HK-2 (cell line): ENCODE data around the gene PPARA.

ENCODE experiments used
- DNase-seq: peaks from one replicate; pipeline ENCODE4 v3.0.0-alpha.2; 2018; ENCODE audit not compliant: unreplicated experiment

PPARA gene

GRCh38 chr22:46212195-46212594, 61.9 kb downstream of the PPARA start:
- DNase-seq: no peak

- no peak for DNase-seq
Observed at GRCh38 chr22:46213052-46213451, 62.7 kb downstream of the PPARA start.

- DNase-seq: no peak
Observed at GRCh38 chr22:46214149-46214548, 63.8 kb downstream of the PPARA start.

GRCh38 chr22:46214616-46215015, 64.3 kb downstream of the PPARA start:
- no peak for DNase-seq

- DNase-seq: no peak
Observed at GRCh38 chr22:46219636-46220035, 69.3 kb downstream of the PPARA start.

GRCh38 chr22:46220921-46221320, 70.6 kb downstream of the PPARA start:
- DNase-seq: no peak

GRCh38 chr22:46224044-46224897, 73.9 kb downstream of the PPARA start:
- no peak for DNase-seq

- DNase-seq: no peak
Observed at GRCh38 chr22:46224898-46225290, 74.6 kb downstream of the PPARA start.

- DNase-seq: no peak
Observed at GRCh38 chr22:46225631-46226030, 75.3 kb downstream of the PPARA start.

- no peak for DNase-seq
Observed at GRCh38 chr22:46226577-46226976, 76.3 kb downstream of the PPARA start.

GRCh38 chr22:46229701-46230100, 79.4 kb downstream of the PPARA start:
- DNase-seq: no peak

GRCh38 chr22:46230262-46230901, 80.1 kb downstream of the PPARA start:
- DNase-seq: no peak

GRCh38 chr22:46233231-46233630, 82.9 kb downstream of the PPARA start:
- DNase-seq: no peak

GRCh38 chr22:46234969-46235368, 84.6 kb downstream of the PPARA start:
- no peak for DNase-seq

GRCh38 chr22:46237453-46238124, 87.3 kb downstream of the PPARA start:
- DNase-seq: no peak

- DNase-seq: no peak
Observed at GRCh38 chr22:46238541-46238940, 88.2 kb downstream of the PPARA start.

- DNase-seq: no peak
Observed at GRCh38 chr22:46239261-46240048, 89.1 kb downstream of the PPARA start.

- no peak for DNase-seq
Observed at GRCh38 chr22:46240073-46240472, 89.7 kb downstream of the PPARA start.

- DNase-seq: no peak
Observed at GRCh38 chr22:46240506-46240905, 90.2 kb downstream of the PPARA start.

GRCh38 chr22:46240907-46241306, 90.6 kb downstream of the PPARA start:
- no peak for DNase-seq

GRCh38 chr22:46241396-46242007, 91.2 kb downstream of the PPARA start:
- DNase-seq: no peak

- no peak for DNase-seq
Observed at GRCh38 chr22:46242076-46242475, 91.8 kb downstream of the PPARA start.
